ENCODE measurements around the gene SMG9. TPM values are rescaled to one million over a fixed set of nuclear protein-coding genes. Genes with fewer than 3 reads are reported as not detected.

Gene SMG9
- total RNA-seq, 2 donors from 2014 or later: 62.8 to 145 TPM

Other genes starting within 250 kb of the SMG9 start
- 10 to 100 TPM; 88.0 to 89.2 TPM for gene ETHE1, start 227.8 kb downstream of the SMG9 start, total RNA-seq
- 1 to 10 TPM in 1 of 2 donors, under 1 TPM in 1; 0.98 to 3.3 TPM for gene ZNF575, start 221.8 kb downstream of the SMG9 start, total RNA-seq
- gene XRCC1, start 179.4 kb downstream of the SMG9 start, total RNA-seq: 10 to 100 TPM; 36.9 to 39.5 TPM
- 1 to 10 TPM; 6.5 to 9.0 TPM for gene PINLYP, start 179.2 kb downstream of the SMG9 start, total RNA-seq
- gene IRGQ, start 158.8 kb downstream of the SMG9 start, total RNA-seq: 10 to 100 TPM; 21.6 to 29.4 TPM
- 10 to 100 TPM; 15.9 to 19.6 TPM for gene ZNF576, start 158.4 kb downstream of the SMG9 start, total RNA-seq
- under 1 TPM; 0.68 to 0.80 TPM for gene SRRM5, start 142.9 kb downstream of the SMG9 start, total RNA-seq
- gene ZNF428, start 135.3 kb downstream of the SMG9 start, total RNA-seq: 10 to 100 TPM; 14.2 to 21.1 TPM
- gene CADM4, start 115.1 kb downstream of the SMG9 start, total RNA-seq: under 1 TPM; 0.58 to 0.66 TPM
- 10 to 100 TPM; 13.8 to 20.8 TPM for gene PLAUR, start 84.8 kb downstream of the SMG9 start, total RNA-seq
- not detected for gene IRGC, start 38.9 kb downstream of the SMG9 start, total RNA-seq
- gene KCNN4, start 26.0 kb upstream of the SMG9 start, total RNA-seq: 100 to 1,000 TPM; 110 to 145 TPM
- 1 to 10 TPM in 1 of 2 donors, under 1 TPM in 1; 0.97 to 3.8 TPM for gene LYPD5, start 47.5 kb upstream of the SMG9 start, total RNA-seq
- 10 to 100 TPM in 1 of 2 donors, 1 to 10 TPM in 1; 7.7 to 12.0 TPM for gene ZNF283, start 72.4 kb upstream of the SMG9 start, total RNA-seq
- gene ZNF404, start 129.0 kb upstream of the SMG9 start, total RNA-seq: 1 to 10 TPM in 1 of 2 donors, under 1 TPM in 1; 0.73 to 2.7 TPM
- gene ZNF45, start 180.3 kb upstream of the SMG9 start, total RNA-seq: 10 to 100 TPM; 10.5 to 10.8 TPM
- gene ZNF221, start 196.3 kb upstream of the SMG9 start, total RNA-seq: 1 to 10 TPM; 1.1 to 3.4 TPM
- 1 to 10 TPM; 4.1 TPM for gene ZNF155, start 229.2 kb upstream of the SMG9 start, total RNA-seq
- gene ZNF230, start 248.0 kb upstream of the SMG9 start, total RNA-seq: 1 to 10 TPM; 3.6 to 5.1 TPM